ENCODE data around the gene RNF145.

The RNF145 gene

GRCh38 chr5:159216454-159216853 is 7.1 kb upstream of the RNF145 start:
- DNase-seq = no peak

- no peak for DNase-seq
Measured at GRCh38 chr5:159215886-159216285, 6.5 kb upstream of the RNF145 start.

GRCh38 chr5:159214486-159215271 is 5.3 kb upstream of the RNF145 start:
- no peak for DNase-seq

- no peak for DNase-seq
Measured at GRCh38 chr5:159212657-159213462, 3.5 kb upstream of the RNF145 start.

GRCh38 chr5:159211729-159212174 is 2.4 kb upstream of the RNF145 start:
- DNase-seq = peak; percentile 57 to 61

GRCh38 chr5:159210846-159211245 is 1.5 kb upstream of the RNF145 start:
- no peak for DNase-seq

- DNase-seq = peak in 1 of 2 experiments; percentile 13
Measured at GRCh38 chr5:159210210-159210661, 883 bp upstream of the RNF145 start.

GRCh38 chr5:159208514-159209437 is 577 bp downstream of the RNF145 start:
- peak; percentile 10 to 35 for DNase-seq

GRCh38 chr5:159207686-159208513 is 1.5 kb downstream of the RNF145 start:
- DNase-seq = peak; percentile 60 to 78

GRCh38 chr5:159207222-159207685 is 2.1 kb downstream of the RNF145 start:
- DNase-seq = no peak

- DNase-seq = no peak
Measured at GRCh38 chr5:159206818-159207217, 2.5 kb downstream of the RNF145 start.

GRCh38 chr5:159206368-159206767 is 3.0 kb downstream of the RNF145 start:
- no peak for DNase-seq

- peak in 1 of 2 experiments; percentile 29 for DNase-seq
Measured at GRCh38 chr5:159203351-159203750, 6.0 kb downstream of the RNF145 start.

GRCh38 chr5:159202151-159202550 is 7.2 kb downstream of the RNF145 start:
- DNase-seq = no peak

GRCh38 chr5:159199780-159200179 is 9.6 kb downstream of the RNF145 start:
- DNase-seq = no peak

GRCh38 chr5:159199225-159199624 is 10.1 kb downstream of the RNF145 start:
- DNase-seq = no peak

- DNase-seq = no peak
Measured at GRCh38 chr5:159198063-159199036, 11.0 kb downstream of the RNF145 start.

GRCh38 chr5:159195775-159196174 is 13.6 kb downstream of the RNF145 start:
- no peak for DNase-seq

GRCh38 chr5:159190170-159190569 is 19.2 kb downstream of the RNF145 start:
- DNase-seq = no peak

- DNase-seq = no peak
Measured at GRCh38 chr5:159189310-159189709, 20.0 kb downstream of the RNF145 start.
